Activated CD4-positive, CD25-positive, alpha-beta regulatory T cell (primary cell): ENCODE measurements around the gene AGPAT3.

Experiments
- DNase-seq, 4 experiments: peaks; one replicate each; lab custom pipeline; 2025; lab: John Stamatoyannopoulos, UW

AGPAT3 gene

GRCh38 chr21:43975469-43976098 lies 110.6 kb downstream of the AGPAT3 start:
- peak; percentile 68 to 82 (median 69) for DNase-seq

GRCh38 chr21:43976661-43977060 lies 111.6 kb downstream of the AGPAT3 start:
- DNase-seq: no peak

- no peak for DNase-seq
Measured at GRCh38 chr21:43978060-43978459, 113.0 kb downstream of the AGPAT3 start.

GRCh38 chr21:43979654-43980053 lies 114.6 kb downstream of the AGPAT3 start:
- no peak for DNase-seq

GRCh38 chr21:43981151-43981870 lies 116.3 kb downstream of the AGPAT3 start:
- DNase-seq: no peak

GRCh38 chr21:43981871-43982210 lies 116.8 kb downstream of the AGPAT3 start:
- no peak for DNase-seq

- DNase-seq: no peak
Measured at GRCh38 chr21:43982489-43983078, 117.6 kb downstream of the AGPAT3 start.

- no peak for DNase-seq
Measured at GRCh38 chr21:43983390-43983789, 118.4 kb downstream of the AGPAT3 start.

- no peak for DNase-seq
Measured at GRCh38 chr21:43983860-43984420, 118.9 kb downstream of the AGPAT3 start.

- DNase-seq: no peak
Measured at GRCh38 chr21:43984905-43985689, 120.1 kb downstream of the AGPAT3 start.

- DNase-seq: no peak
Measured at GRCh38 chr21:43985690-43986251, 120.7 kb downstream of the AGPAT3 start.

- DNase-seq: no peak
Measured at GRCh38 chr21:43986544-43987451, 121.8 kb downstream of the AGPAT3 start.

- no peak for DNase-seq
Measured at GRCh38 chr21:43987509-43987908, 122.5 kb downstream of the AGPAT3 start.

- no peak for DNase-seq
Measured at GRCh38 chr21:43988016-43988415, 123.0 kb downstream of the AGPAT3 start.

- DNase-seq: no peak
Measured at GRCh38 chr21:43988506-43989230, 123.6 kb downstream of the AGPAT3 start.

- DNase-seq: no peak
Measured at GRCh38 chr21:43989401-43989800, 124.4 kb downstream of the AGPAT3 start.

GRCh38 chr21:43991447-43991991 lies 126.5 kb downstream of the AGPAT3 start:
- no peak for DNase-seq

- no peak for DNase-seq
Measured at GRCh38 chr21:43992121-43992520, 127.1 kb downstream of the AGPAT3 start.

GRCh38 chr21:43993420-43993934 lies 128.5 kb downstream of the AGPAT3 start:
- DNase-seq: no peak

GRCh38 chr21:43994085-43994484 lies 129.1 kb downstream of the AGPAT3 start:
- DNase-seq: no peak
